ENCODE measurements around the gene KCNH1. TPM values are rescaled to one million over a fixed set of nuclear protein-coding genes. Genes with fewer than 3 reads are reported as not detected.

Gene KCNH1
- total and polyA plus RNA-seq, 4 donors = 0.02 to 0.31 TPM; not detected in 2

GRCh38 chr1:210905365-210905904, 228.5 kb downstream of the KCNH1 start:
- no peaks in the 10 kb centered on the region for H3K36me3 ChIP-seq (ENCODE audit: control insufficient read depth in 4 of 4, insufficient read depth in 4 of 4, low read length in 4 of 4)
- H3K4me3 ChIP-seq = no peak overlapping the region
- H3K9me3 ChIP-seq (ENCODE audit: control insufficient read depth in 4 of 4, insufficient read depth in 3 of 4, low read length in 3 of 4) = no peaks in the 10 kb centered on the region
- ATAC-seq (ENCODE audit: insufficient read depth, low FRiP score) (no peak), DNase-seq (no peak)
- H3K27ac ChIP-seq (ENCODE audit: low read depth in 1 of 2, low read length in 1 of 2) = no peak overlapping the region
- WGBS, 2 donors = 51 to 60% methylated on average over 4 of the region's 4 CpGs
- no peaks in the 10 kb centered on the region for H3K4me1 ChIP-seq (ENCODE audit: control insufficient read depth in 5 of 5, insufficient read depth in 5 of 5, low read length in 5 of 5)
- no peak overlapping the region for H3K9ac ChIP-seq (ENCODE audit: insufficient read depth in 1 of 2, low read length in 2 of 2)
- TF ChIP-seq CTCF (IDR thresholded peaks at IDR 0.05; ENCODE audit: control extremely low read depth, extremely low read depth) = no peak
- H3K27me3 ChIP-seq (ENCODE audit: control insufficient read depth in 3 of 3, insufficient read depth in 3 of 3, low read length in 2 of 3) = no peaks in the 10 kb centered on the region

GRCh38 chr1:210901981-210902770, 231.8 kb downstream of the KCNH1 start:
- no peak for TF ChIP-seq CTCF (IDR thresholded peaks at IDR 0.05; ENCODE audit: control extremely low read depth, extremely low read depth)
- ATAC-seq (ENCODE audit: insufficient read depth, low FRiP score) = no peak
- no peak overlapping the region for H3K9ac ChIP-seq (ENCODE audit: insufficient read depth in 1 of 2, low read length in 2 of 2)
- no peaks in the 10 kb centered on the region for H3K9me3 ChIP-seq (ENCODE audit: control insufficient read depth in 4 of 4, insufficient read depth in 3 of 4, low read length in 3 of 4)
- no peaks in the 10 kb centered on the region for H3K36me3 ChIP-seq (ENCODE audit: control insufficient read depth in 4 of 4, insufficient read depth in 4 of 4, low read length in 4 of 4)
- DNase-seq = no peak
- 52 to 56% methylated on average over 8 of the region's 8 CpGs for WGBS, 2 donors
- no peak overlapping the region for H3K4me3 ChIP-seq
- no peaks in the 10 kb centered on the region for H3K4me1 ChIP-seq (ENCODE audit: control insufficient read depth in 5 of 5, insufficient read depth in 5 of 5, low read length in 5 of 5)
- H3K27me3 ChIP-seq (ENCODE audit: control insufficient read depth in 3 of 3, insufficient read depth in 3 of 3, low read length in 2 of 3) = no peaks in the 10 kb centered on the region
- H3K27ac ChIP-seq (ENCODE audit: low read depth in 1 of 2, low read length in 1 of 2) = no peak overlapping the region

- Histone ChIP-seq H3K4me3 (no peak overlapping the region), H3K27ac (ENCODE audit: low read depth in 1 of 2, low read length in 1 of 2) (no peak overlapping the region), H3K27me3 (ENCODE audit: control insufficient read depth in 3 of 3, insufficient read depth in 3 of 3, low read length in 2 of 3) (no peaks in the 10 kb centered on the region), H3K9me3 (ENCODE audit: control insufficient read depth in 4 of 4, insufficient read depth in 3 of 4, low read length in 3 of 4) (no peaks in the 10 kb centered on the region), H3K4me1 (ENCODE audit: control insufficient read depth in 5 of 5, insufficient read depth in 5 of 5, low read length in 5 of 5) (no peaks in the 10 kb centered on the region), H3K9ac (ENCODE audit: insufficient read depth in 1 of 2, low read length in 2 of 2) (no peak overlapping the region), H3K36me3 (ENCODE audit: control insufficient read depth in 4 of 4, insufficient read depth in 4 of 4, low read length in 4 of 4) (no peaks in the 10 kb centered on the region)
- no peak for DNase-seq
- no peak for TF ChIP-seq CTCF (IDR thresholded peaks at IDR 0.05; ENCODE audit: control extremely low read depth, extremely low read depth)
- WGBS, 2 donors = 63 to 82% methylated on average over 2 of the region's 2 CpGs
- no peak for ATAC-seq (ENCODE audit: insufficient read depth, low FRiP score)
Measured at GRCh38 chr1:210900820-210901219, 233.1 kb downstream of the KCNH1 start.

Data from lung (tissue), 12 donors.